Adrenal gland (tissue), 5 donors: Measurements from ENCODE around the gene SDC4.

Experiments
- CTCF ChIP-seq, 6 experiments: fragments of 450-650 bp in 4 of 6; fragments of 200-600 bp in 2 of 6; sonication (generic) in 1 of 6; IDR thresholded peaks; 1 replicate in 5 of 6; 2 replicates in 1 of 6; pipeline versions ENCODE4 v1.5.1 to v1.8.0; 2016 to 2021; ENCODE audit warnings: antibody characterized with exemption in 6 of 6, mild to moderate bottlenecking in 2 of 6, moderate library complexity in 1 of 6
- POLR2A ChIP-seq, 2 donors: fragments of 450-650 bp; IDR thresholded peaks; one replicate each; pipeline ENCODE4 v1.6.1; 2017; ENCODE audit warnings: antibody characterized with exemption in 2 of 2, mild to moderate bottlenecking in 2 of 2, moderate library complexity in 1 of 2
- donor health status: DM: no; HTN: no; CAD: no.

DNA sequence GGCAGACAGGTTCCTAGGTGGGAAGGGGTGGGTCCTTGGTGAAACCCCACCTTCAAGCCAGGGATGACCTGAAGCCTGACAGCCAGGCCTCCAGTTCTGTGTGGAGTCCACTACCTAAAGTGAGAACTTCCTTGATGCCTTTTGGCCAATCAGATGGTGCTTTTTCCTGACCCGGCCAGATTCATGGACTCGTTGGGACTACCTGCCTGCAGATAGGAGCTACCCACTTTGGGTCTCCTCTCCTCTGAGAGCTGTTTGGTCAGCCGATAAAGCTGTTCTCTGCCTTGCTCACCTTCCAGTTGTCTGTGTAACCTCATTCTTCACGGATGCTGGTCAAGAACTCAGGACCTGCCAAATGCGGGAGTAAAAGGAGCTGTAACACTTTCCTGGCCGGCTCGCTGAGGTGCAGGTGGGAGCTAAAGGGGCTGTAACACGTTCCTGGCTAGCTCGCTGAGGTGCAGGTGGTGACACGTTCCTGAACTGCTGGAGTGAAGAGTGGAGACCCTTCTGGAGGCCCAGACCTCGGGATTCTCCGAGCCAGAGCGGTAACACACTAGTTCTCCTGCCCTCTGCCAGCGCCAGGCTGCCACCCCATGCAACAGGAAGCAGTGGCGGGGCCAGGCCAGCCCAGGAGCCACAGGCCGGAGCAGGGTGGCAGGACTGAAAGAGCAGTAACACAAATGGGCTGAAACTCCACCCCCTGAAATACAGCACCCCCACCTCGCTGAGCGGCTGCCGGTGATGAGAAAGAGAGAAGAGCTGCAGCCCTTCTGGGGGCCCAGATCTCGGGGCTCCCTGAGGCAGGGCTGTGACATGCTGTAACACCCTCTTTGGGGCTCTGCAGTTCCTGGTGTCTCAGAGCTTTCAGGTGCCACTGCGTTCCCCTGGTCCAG is 46.2 kb upstream of the SDC4 start:
- TF ChIP-seq CTCF (IDR thresholded peaks at IDR 0.05): no peak
- no peak for TF ChIP-seq POLR2A (IDR thresholded peaks at IDR 0.05)
